ENCODE results near the gene DGKG. TPM values are rescaled to one million over a fixed set of nuclear protein-coding genes. Genes with fewer than 3 reads are reported as not detected.
A peak's percentile ranks its signal among the peaks of the same experiment; 100 is the strongest.

DGKG gene
- total and polyA plus RNA-seq, 2 of the 8 experiments (the other 6 are each of a cell fraction or from before 2014, with no cell fraction given): 0.30 to 0.48 TPM

DNA sequence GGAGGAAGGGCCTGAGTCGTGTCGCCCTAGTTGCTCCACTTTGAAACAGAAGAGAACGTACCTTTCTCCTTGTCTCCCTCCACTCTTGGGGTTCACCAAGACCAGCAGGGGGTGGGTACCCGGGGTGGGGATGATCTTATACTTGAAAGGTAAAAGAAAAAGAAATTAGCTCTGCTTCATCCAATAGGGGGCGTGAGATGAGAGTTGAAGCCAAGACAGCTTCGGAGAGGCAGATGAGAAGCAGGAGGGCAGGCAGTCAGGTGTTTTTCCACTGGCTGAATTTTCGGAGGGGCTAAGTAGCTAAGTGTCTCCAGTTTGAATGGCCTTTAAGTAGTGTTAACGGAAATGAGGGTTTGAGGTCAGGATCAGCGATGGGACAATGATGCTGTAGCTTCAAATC, 100.4 kb downstream of the DGKG start:
- H3K4me2 ChIP-seq (ENCODE audit: insufficient read depth in 1 of 2, low read depth in 2 of 2, low read length in 2 of 2): no peak overlapping the region
- H3K4ac ChIP-seq (replicated peaks; ENCODE audit: insufficient read length, low read depth, low read length): no peak overlapping the region
- DNase-seq (ENCODE audit: low read depth in 1 of 2, low spot score in 2 of 2) (no peak), FAIRE-seq (peak; percentile 63)
- no peak overlapping the region for H2BK5ac ChIP-seq (ENCODE audit: low read depth, low read length)
- no peaks in the 10 kb centered on the region for H3K79me2 ChIP-seq (ENCODE audit: control insufficient read depth in 1 of 2, insufficient read depth in 2 of 2, low read length in 2 of 2)
- no peak overlapping the region for H4K5ac ChIP-seq (ENCODE audit: insufficient read length, low read depth, low read length)
- no peak overlapping the region for H3K4me3 ChIP-seq (ENCODE audit: extremely low read depth in 1 of 4, insufficient read depth in 2 of 4, low read depth in 3 of 4, low read length in 4 of 4)
- H3K56ac ChIP-seq (replicated peaks; ENCODE audit: insufficient read length, low read depth, low read length): no peak overlapping the region
- H4K8ac ChIP-seq (ENCODE audit: extremely low read depth, insufficient read depth, low read length): no peak overlapping the region
- no peak overlapping the region for H2BK20ac ChIP-seq (ENCODE audit: low read length)
- no peak overlapping the region for H3K9ac ChIP-seq (replicated peaks in 1 of 4; ENCODE audit: extremely low read depth in 1 of 4, low read depth in 3 of 4, low read length in 3 of 4)
- H3K27ac ChIP-seq (ENCODE audit: low read depth, low read length): no peak overlapping the region
- no peak overlapping the region for H3K23ac ChIP-seq (ENCODE audit: insufficient read length)
- 45% methylated on average over 8 of the region's 9 CpGs; no CpG with 5 or more reads in 1 of the 2 experiments for WGBS, 2 experiments (ENCODE audit: extremely low coverage in 1 of 2, insufficient coverage in 1 of 2, insufficient read length in 1 of 2, insufficient replicate concordance in 2 of 2, low coverage in 1 of 2, low lambda C conversion rate in 2 of 2, missing lambda C conversion rate in 1 of 2)
- no peaks in the 10 kb centered on the region for H3K79me1 ChIP-seq (ENCODE audit: low read depth, low read length)
- H3K4me1 ChIP-seq (replicated peaks in 1 of 4; ENCODE audit: control insufficient read depth in 3 of 4, insufficient read depth in 4 of 4, low read length in 3 of 4): peaks cover 0 to 8% (median 4%) of the 10 kb centered on the region in 4 experiments; a peak in 3 of 7 replicates
- no peak overlapping the region for H2BK12ac ChIP-seq (ENCODE audit: low read depth, low read length)
- no peak overlapping the region for H3K14ac ChIP-seq (ENCODE audit: insufficient read length)
- no peaks in the 10 kb centered on the region for H4K20me1 ChIP-seq (replicated peaks in 1 of 2; ENCODE audit: control insufficient read depth in 1 of 2, insufficient read depth in 2 of 2, low read length in 2 of 2)
- H3K18ac ChIP-seq (ENCODE audit: extremely low read depth, low read length): no peak overlapping the region
- no peak overlapping the region for H2BK120ac ChIP-seq (replicated peaks; ENCODE audit: low read depth, low read length)
- H3K27me3 ChIP-seq (replicated peaks in 1 of 4; ENCODE audit: control insufficient read depth in 3 of 4, extremely low read depth in 1 of 4, insufficient read depth in 3 of 4, low read length in 3 of 4): no peaks in the 10 kb centered on the region; a peak in 2 of 7 replicates
- no peaks in the 10 kb centered on the region for H3K23me2 ChIP-seq (ENCODE audit: low read depth, low read length)
- TF ChIP-seq TCF12 (IDR thresholded peaks at IDR 0.05; ENCODE audit: low read depth, low read length) (no peak), RAD21 (IDR thresholded peaks at IDR 0.05 in 1 of 2, conservative IDR thresholded peaks at IDR 0.05 in 1 of 2; ENCODE audit: low read depth in 2 of 2, low read length in 2 of 2) (peak; percentile 40 to 52)
- TF ChIP-seq, protein P1, sequence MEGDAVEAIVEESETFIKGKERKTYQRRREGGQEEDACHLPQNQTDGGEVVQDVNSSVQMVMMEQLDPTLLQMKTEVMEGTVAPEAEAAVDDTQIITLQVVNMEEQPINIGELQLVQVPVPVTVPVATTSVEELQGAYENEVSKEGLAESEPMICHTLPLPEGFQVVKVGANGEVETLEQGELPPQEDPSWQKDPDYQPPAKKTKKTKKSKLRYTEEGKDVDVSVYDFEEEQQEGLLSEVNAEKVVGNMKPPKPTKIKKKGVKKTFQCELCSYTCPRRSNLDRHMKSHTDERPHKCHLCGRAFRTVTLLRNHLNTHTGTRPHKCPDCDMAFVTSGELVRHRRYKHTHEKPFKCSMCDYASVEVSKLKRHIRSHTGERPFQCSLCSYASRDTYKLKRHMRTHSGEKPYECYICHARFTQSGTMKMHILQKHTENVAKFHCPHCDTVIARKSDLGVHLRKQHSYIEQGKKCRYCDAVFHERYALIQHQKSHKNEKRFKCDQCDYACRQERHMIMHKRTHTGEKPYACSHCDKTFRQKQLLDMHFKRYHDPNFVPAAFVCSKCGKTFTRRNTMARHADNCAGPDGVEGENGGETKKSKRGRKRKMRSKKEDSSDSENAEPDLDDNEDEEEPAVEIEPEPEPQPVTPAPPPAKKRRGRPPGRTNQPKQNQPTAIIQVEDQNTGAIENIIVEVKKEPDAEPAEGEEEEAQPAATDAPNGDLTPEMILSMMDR (IDR thresholded peaks at IDR 0.05; ENCODE audit: control extremely low read depth in 1 of 3, insufficient read depth in 1 of 3, low read depth in 1 of 3, low read length in 3 of 3): peak; percentile 37 to 53 (median 50); a peak in 3 of 4 replicates
- H2AFZ ChIP-seq (ENCODE audit: low read length): peak overlapping the region; percentile 55; the same call in 1 of the 2 replicates
- no peaks in the 10 kb centered on the region for H3K9me3 ChIP-seq (ENCODE audit: insufficient read depth in 2 of 2, low read depth in 1 of 2, low read length in 1 of 2)
- no peak overlapping the region for H2BK15ac ChIP-seq (ENCODE audit: low read length)
- ChIA-PET CTCF (ENCODE audit: partially characterized antibody) (interaction anchor here (0.6 to 12.2 kb wide), 31 partner anchors 8 to 805 kb away, joined by 3 to 156 read pairs (median 4); no protein-coding TSS in a partner anchor), POLR2A (ENCODE audit: partially characterized antibody) (interaction anchor here (1.0 kb wide), 1 partner anchor 277 kb away, joined by 3 read pairs; no protein-coding TSS in a partner anchor)
- H2AK5ac ChIP-seq (ENCODE audit: low read depth, low read length): peak overlapping the region; percentile 59; the same call in 1 of the 2 replicates
- no peaks in the 10 kb centered on the region for H3K36me3 ChIP-seq (ENCODE audit: control insufficient read depth in 2 of 4, insufficient read depth in 4 of 4, low read length in 3 of 4)
- no peak overlapping the region for H4K91ac ChIP-seq (replicated peaks; ENCODE audit: insufficient read length, low read length)
